GM18507 (cell line): ENCODE data around the gene CCDC85B.
A peak's percentile ranks its signal among the peaks of the same experiment; 100 is the strongest.
"Not testable (repeated sequence)": the region's sequence is repeated elsewhere in the genome, so short reads cannot be mapped to it uniquely, and the experiment has no call there.

ENCODE experiments used
- DNase-seq: peaks from one replicate; pipeline ENCODE4 v3.0.0; 2011; ENCODE audit warnings: low read depth; ENCODE audit not compliant: insufficient read length; ENCODE audit errors: extremely low spot score
- FAIRE-seq: peaks from 2 replicates; lab custom pipeline; 2011; peaks lifted over from hg19 to GRCh38; lab: Jason Lieb, UNC

CCDC85B gene

GRCh38 chr11:65890324-65891218 lies at the start of gene CCDC85B:
Gene CCDC85B (plus strand): TSS chr11:65890673. CDS start chr11:65890784, 111 bp downstream.
- FAIRE-seq (peak; percentile 87), DNase-seq (peak; percentile 84)

GRCh38 chr11:65842144-65842543 lies 48.3 kb upstream of the CCDC85B start:
- FAIRE-seq = no peak
- DNase-seq = no peak

- DNase-seq = no peak
- no peak for FAIRE-seq
Measured at GRCh38 chr11:65843811-65844210, 46.7 kb upstream of the CCDC85B start.

DNA sequence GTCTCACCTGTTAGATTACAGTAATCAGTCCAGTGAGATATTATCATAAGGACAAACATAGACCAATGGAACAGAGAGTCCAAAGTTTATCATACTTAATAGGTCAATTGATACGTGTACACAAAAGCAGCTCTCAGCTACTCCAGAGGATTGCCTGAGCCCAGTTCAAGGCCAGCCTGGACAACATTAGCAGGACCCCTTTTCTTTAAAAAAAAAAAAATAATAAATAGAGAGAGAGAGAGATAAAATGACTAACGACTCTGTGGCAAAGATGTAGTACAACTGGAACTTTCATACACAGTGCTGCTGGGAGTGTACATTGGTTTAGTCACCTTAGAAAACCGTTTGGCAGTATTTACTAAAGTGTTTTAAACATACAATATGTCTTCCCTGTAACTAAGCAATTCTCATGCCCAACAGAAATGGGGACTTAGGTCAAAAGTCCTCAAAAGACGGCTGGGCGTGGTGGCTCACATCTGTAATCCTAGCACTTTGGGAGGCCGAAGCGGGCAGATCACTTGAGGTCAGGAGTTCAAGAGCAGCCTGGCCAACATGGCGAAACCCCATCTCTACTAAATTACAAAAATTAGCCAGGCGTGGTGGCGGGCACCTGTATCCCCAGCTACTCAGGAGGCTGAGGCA lies 46.1 kb upstream of the CCDC85B start:
- DNase-seq (no peak), FAIRE-seq (no peak)

- DNase-seq (no peak), FAIRE-seq (no peak)
Measured at GRCh38 chr11:65847746-65848145, 42.7 kb upstream of the CCDC85B start.

- DNase-seq, FAIRE-seq: not testable (repeated sequence)
Measured at GRCh38 chr11:65848693-65849092, 41.8 kb upstream of the CCDC85B start.

DNA sequence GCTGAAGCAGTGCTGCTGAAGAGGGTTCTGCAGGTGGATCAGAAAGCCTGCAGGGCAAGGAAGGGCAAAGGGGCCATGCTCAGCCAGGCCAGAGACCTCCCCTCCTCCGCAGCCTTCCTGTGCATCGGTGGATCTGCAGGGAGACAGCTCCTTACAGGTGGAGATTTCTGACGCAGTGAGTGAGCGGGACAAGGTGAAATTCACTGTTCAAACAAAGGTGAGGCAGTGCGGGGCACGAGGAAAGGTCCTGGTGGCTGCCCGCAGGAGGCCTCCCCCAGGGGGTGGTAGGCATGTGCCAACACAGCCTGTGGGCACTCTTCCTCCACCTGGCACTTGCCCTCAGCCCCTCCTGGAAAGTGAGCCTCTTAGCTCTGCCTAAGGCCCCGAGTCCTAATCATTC lies 41.1 kb upstream of the CCDC85B start:
- no peak for DNase-seq

GRCh38 chr11:65849771-65850216 lies 40.7 kb upstream of the CCDC85B start:
- FAIRE-seq = no peak
- DNase-seq = no peak

More for the DNA sequence above, 41.1 kb upstream of the CCDC85B start:
- FAIRE-seq = no peak

- no peak for FAIRE-seq
- no peak for DNase-seq
Measured at GRCh38 chr11:65850217-65851082, 40.0 kb upstream of the CCDC85B start.

GRCh38 chr11:65851083-65851579 lies 39.3 kb upstream of the CCDC85B start:
- DNase-seq (no peak), FAIRE-seq (no peak)

DNA sequence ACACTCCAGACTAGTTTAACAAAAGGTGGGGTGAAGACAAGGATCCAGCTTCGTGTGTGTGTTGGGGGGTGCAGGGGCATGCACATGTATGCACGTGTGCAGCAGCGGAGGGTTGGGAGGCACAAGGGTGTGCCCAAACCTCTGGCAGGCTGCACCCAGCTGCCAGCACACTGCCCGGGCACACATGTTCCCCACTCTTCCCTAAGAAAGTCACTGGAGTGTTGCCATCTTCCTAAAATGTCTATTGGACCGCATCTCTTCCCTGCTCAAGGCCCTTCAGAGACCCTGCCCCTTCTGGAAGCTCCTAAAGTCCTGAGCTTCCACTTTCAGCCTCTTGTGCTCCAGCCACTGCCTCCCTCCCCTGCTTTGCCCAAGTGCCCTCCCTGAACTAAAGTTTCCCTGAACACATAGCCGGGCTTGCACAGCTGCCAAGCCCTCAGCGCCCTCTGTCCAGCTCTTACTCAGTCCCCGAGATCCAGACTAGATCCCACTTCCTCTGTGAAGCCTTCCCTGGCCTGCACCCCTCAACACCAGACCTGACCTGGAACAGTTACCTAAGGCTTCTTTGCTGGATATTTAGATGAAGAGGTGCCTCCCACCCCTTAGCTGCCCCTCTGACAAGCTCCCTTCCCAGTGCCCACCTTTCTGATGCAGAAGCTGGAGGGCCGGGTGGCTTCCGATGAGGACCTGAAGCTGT lies 38.5 kb upstream of the CCDC85B start:
- DNase-seq (no peak), FAIRE-seq (no peak)

GRCh38 chr11:65852508-65853245 lies 37.8 kb upstream of the CCDC85B start:
- no peak for FAIRE-seq
- no peak for DNase-seq

DNA sequence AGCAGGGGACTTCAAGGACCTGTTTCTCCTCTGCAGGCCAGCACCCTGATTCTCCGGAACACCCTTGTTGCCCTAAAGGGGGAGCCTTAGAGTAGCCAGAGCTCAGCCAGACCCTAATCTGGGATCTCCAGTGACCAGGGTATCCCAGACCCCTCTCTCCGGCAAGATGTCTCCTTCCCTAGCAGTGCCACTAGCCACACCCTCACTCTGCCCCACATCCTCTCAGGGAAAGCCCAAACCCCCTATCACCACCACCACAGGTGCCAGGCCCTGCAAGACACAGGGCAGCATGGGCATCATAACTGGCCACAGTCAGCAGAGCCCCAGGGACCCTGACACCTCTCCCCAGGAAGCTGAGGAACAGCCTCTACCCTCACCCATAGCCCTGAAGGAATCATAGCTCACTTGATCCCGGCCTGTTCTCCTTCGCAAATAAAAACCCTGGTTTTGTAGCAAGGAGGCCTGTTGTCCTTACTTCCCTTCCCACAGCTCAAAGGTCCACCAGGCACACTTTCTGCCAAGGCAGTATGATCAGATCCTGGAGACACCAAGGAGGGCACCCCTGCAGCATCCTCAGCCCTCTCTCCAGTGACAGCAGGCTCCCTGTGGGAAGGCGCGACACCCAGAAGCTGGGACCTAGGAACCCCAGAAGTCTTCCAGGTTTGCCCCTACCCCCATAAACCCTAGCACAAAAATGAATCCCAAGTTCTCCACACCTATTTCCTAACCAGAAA lies 37.1 kb upstream of the CCDC85B start:
- FAIRE-seq = no peak
- DNase-seq = no peak

DNA sequence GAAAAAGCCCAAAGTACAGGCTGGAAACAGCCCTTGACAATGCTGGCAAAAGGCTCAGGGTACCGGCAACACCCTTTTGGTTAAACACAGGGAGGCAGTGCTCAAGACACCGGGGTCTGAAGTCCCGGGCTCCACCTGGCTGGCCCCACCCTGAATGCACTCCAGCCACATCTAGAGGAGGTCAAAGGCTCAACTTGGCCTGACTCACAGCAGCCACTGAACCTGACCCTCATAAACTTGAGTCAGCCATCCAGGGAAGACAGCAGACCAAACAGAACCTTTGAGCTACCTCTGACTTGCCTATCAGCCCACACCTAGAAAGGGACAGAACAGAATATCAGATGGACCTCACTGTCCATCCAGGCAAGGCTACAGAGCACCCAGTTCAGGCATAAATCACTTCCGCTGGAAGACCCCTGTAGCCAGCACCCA lies 36.3 kb upstream of the CCDC85B start:
- FAIRE-seq (no peak), DNase-seq (no peak)

- no peak for DNase-seq
- FAIRE-seq = no peak
Measured at GRCh38 chr11:65854852-65855837, 35.3 kb upstream of the CCDC85B start.

DNA sequence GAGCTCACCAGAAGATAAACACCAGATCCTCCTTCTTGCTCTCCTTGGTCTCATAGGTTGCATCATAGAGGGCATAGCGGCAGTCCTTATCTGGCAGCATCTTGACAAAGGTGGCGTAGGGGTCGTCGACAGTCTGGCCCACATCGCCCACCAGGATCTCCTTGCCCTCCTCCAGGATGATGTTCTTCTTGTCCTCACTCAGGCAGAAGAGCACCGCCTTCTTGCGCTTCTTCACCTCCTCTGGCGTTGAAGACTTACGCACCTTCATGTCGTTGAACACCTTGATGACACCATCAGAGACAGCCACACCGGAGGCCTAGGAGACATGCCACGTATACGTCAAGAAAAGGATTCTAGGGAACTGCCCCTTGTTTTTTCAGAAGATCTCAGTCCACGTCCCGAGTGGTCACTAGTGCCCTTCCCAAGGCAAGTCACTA lies 34.5 kb upstream of the CCDC85B start:
- FAIRE-seq = no peak
- no peak for DNase-seq
